ENCODE measurements around the gene ST13. TPM values are rescaled to one million over a fixed set of nuclear protein-coding genes. Genes with fewer than 3 reads are reported as not detected.
A peak's percentile ranks its signal among the peaks of the same experiment; 100 is the strongest.
"Not testable (repeated sequence)": the region's sequence is repeated elsewhere in the genome, so short reads cannot be mapped to it uniquely, and the experiment has no call there.

The ST13 gene
- total RNA-seq, 1 experiment from 2014 or later: 136 TPM

GRCh38 chr22:40853333-40853732 lies 3.1 kb downstream of the ST13 start:
- H3K27ac ChIP-seq (ENCODE audit: low read length): no peak overlapping the region
- no peaks in the 10 kb centered on the region for H3K9me2 ChIP-seq (replicated peaks; ENCODE audit: low read length)
- POLR2A ChIA-PET (ENCODE audit: unreplicated experiment): interaction anchor here (0.6 kb wide), 1 partner anchor 98 kb away, joined by 3 read pairs; the partner anchor contains the start of gene RBX1
- H2AFZ ChIP-seq (ENCODE audit: low read length): no peak overlapping the region
- H3K4me3 ChIP-seq (ENCODE audit: low read length): peak overlapping the region; percentile 82
- BruUV-seq (replicated peaks): no TSS peak
- no peak overlapping the region for H3K9ac ChIP-seq (ENCODE audit: low read length)
- no peaks in the 10 kb centered on the region for H3F3A ChIP-seq (ENCODE audit: low read length, unreplicated experiment)
- CTCF ChIA-PET: interaction anchor here (0.5 kb wide), 1 partner anchor 38 kb away, joined by 4 read pairs; no protein-coding TSS in a partner anchor
- ATAC-seq: no peak
- DNase-seq: no peak
- no peaks in the 10 kb centered on the region for H3K27me3 ChIP-seq (ENCODE audit: low read length)
- H3K4me1 ChIP-seq (ENCODE audit: insufficient read depth, low read length): peaks cover 33% of the 10 kb centered on the region
- intact Hi-C loops (cut with micrococcal nuclease): no loop called here
- TF ChIP-seq EZH2phosphoT487 (IDR thresholded peaks at IDR 0.05; ENCODE audit: borderline replicate concordance, low read length) (no peak), CTCF (conservative IDR thresholded peaks at IDR 0.05; ENCODE audit: low read depth, low read length) (no peak), EZH2 (IDR thresholded peaks at IDR 0.05; ENCODE audit: low read length, unreplicated experiment) (no peak)
- H3K9me3 ChIP-seq (ENCODE audit: low read length): no peaks in the 10 kb centered on the region
- peak overlapping the region; percentile 95 for H3K4me2 ChIP-seq (ENCODE audit: low read length)
- peaks cover 88% of the 10 kb centered on the region for H3K79me2 ChIP-seq (ENCODE audit: low read length)
- peaks cover 14% of the 10 kb centered on the region; the same call in 1 of the 2 replicates for H3K36me3 ChIP-seq (ENCODE audit: low read depth, low read length)
- H4K20me1 ChIP-seq (ENCODE audit: low read length): peaks cover 22% of the 10 kb centered on the region; the same call in 1 of the 2 replicates

- H3K27ac ChIP-seq (ENCODE audit: low read length); H3K9me2 ChIP-seq (replicated peaks; ENCODE audit: low read length); CTCF ChIA-PET; H3K9ac ChIP-seq (ENCODE audit: low read length); H2AFZ ChIP-seq (ENCODE audit: low read length); H3K27me3 ChIP-seq (ENCODE audit: low read length); intact Hi-C loops (cut with micrococcal nuclease); H4K20me1 ChIP-seq (ENCODE audit: low read length); DNase-seq; H3K4me3 ChIP-seq (ENCODE audit: low read length); H3K9me3 ChIP-seq (ENCODE audit: low read length); H3F3A ChIP-seq (ENCODE audit: low read length, unreplicated experiment); ATAC-seq; BruUV-seq (replicated peaks); H3K4me2 ChIP-seq (ENCODE audit: low read length): not testable (repeated sequence)
- Histone ChIP-seq H3K36me3 (ENCODE audit: low read depth, low read length) (peaks cover 30% of the 10 kb centered on the region), H3K4me1 (ENCODE audit: insufficient read depth, low read length) (peaks cover 12% of the 10 kb centered on the region), H3K79me2 (ENCODE audit: low read length) (peaks cover 57% of the 10 kb centered on the region)
- POLR2A ChIA-PET (ENCODE audit: unreplicated experiment): interaction anchor here (0.7 kb wide), 1 partner anchor 16 kb away, joined by 6 read pairs; no protein-coding TSS in a partner anchor
These were observed 10.6 kb downstream of the ST13 start for GRCh38 chr22:40845816-40846215.

GRCh38 chr22:40844951-40845350 lies 11.5 kb downstream of the ST13 start:
- ChIA-PET CTCF (no interaction called here), POLR2A (ENCODE audit: unreplicated experiment) (no interaction called here)
- H3K27ac ChIP-seq (ENCODE audit: low read length): no peak overlapping the region

More at GRCh38 chr22:40844951-40845350, 11.5 kb downstream of the ST13 start:
- H3K9me2 ChIP-seq (replicated peaks; ENCODE audit: low read length): no peaks in the 10 kb centered on the region
- H3K36me3 ChIP-seq (ENCODE audit: low read depth, low read length): peaks cover 33% of the 10 kb centered on the region
- H3K9ac ChIP-seq (ENCODE audit: low read length): no peak overlapping the region
- DNase-seq (no peak), ATAC-seq (no peak)
- H2AFZ ChIP-seq (ENCODE audit: low read length): no peak overlapping the region
- H3F3A ChIP-seq (ENCODE audit: low read length, unreplicated experiment): no peaks in the 10 kb centered on the region
- no TSS peak for BruUV-seq (replicated peaks)
- no peak overlapping the region for H3K4me3 ChIP-seq (ENCODE audit: low read length)
- H3K9me3 ChIP-seq (ENCODE audit: low read length): no peaks in the 10 kb centered on the region
- intact Hi-C loops (cut with micrococcal nuclease): no loop called here
- H3K27me3 ChIP-seq (ENCODE audit: low read length): no peaks in the 10 kb centered on the region
- H3K4me2 ChIP-seq (ENCODE audit: low read length): no peak overlapping the region
- H3K4me1 ChIP-seq (ENCODE audit: insufficient read depth, low read length): peaks cover 12% of the 10 kb centered on the region
- H4K20me1 ChIP-seq (ENCODE audit: low read length): peaks cover 6% of the 10 kb centered on the region; the same call in 1 of the 2 replicates
- TF ChIP-seq CTCF (conservative IDR thresholded peaks at IDR 0.05; ENCODE audit: low read depth, low read length): no peak
- no peak for TF ChIP-seq EZH2 (IDR thresholded peaks at IDR 0.05; ENCODE audit: low read length, unreplicated experiment)
- TF ChIP-seq EZH2phosphoT487 (IDR thresholded peaks at IDR 0.05; ENCODE audit: borderline replicate concordance, low read length): no peak
- H3K79me2 ChIP-seq (ENCODE audit: low read length): peaks cover 49% of the 10 kb centered on the region

Data from PC-3 (cell line).